SK-N-MC (cell line): ENCODE measurements around the gene DOCK8.

Experiments
- DNase-seq: peaks from one replicate; pipeline ENCODE4 v3.0.0-alpha.2; 2011; ENCODE audit warnings: low read depth, low spot score
- H3K27ac ChIP-seq: fragments of 200-600 bp; sonication (generic); 2 replicates; pipeline ENCODE4 v1.5.1; 2016; ENCODE audit warnings: mixed run types
- H3K36me3 ChIP-seq: fragments of 200-600 bp; sonication (generic); 2 replicates; pipeline ENCODE4 v1.6.1; 2017; ENCODE audit warnings: antibody characterized with exemption, low read length, mixed read lengths; ENCODE audit not compliant: insufficient read depth
- H3K4me3 ChIP-seq: fragments of 200-600 bp; sonication (generic); 2 replicates; pipeline ENCODE4 v1.5.1; 2016
- H3K9ac ChIP-seq: fragments of 200-600 bp; sonication (generic); 2 replicates; pipeline ENCODE4 v1.8.0; 2017; ENCODE audit warnings: mixed run types, mixed read lengths; ENCODE audit not compliant: insufficient read length
- H3K9me3 ChIP-seq: fragments of 200-600 bp; sonication (generic); 2 replicates; pipeline ENCODE4 v1.6.1; 2017; ENCODE audit warnings: low read depth, mild to moderate bottlenecking, antibody characterized with exemption, low read length, moderate library complexity, mixed read lengths
- EZH2 ChIP-seq: fragments of 200-600 bp; sonication (generic); IDR thresholded peaks from one replicate; pipeline ENCODE4 v1.6.1; 2017; ENCODE audit warnings: antibody characterized with exemption
- FOXP2 ChIP-seq: optimal IDR thresholded peaks from 2 replicates; pipeline ENCODE3; 2011; ENCODE audit warnings: mild to moderate bottlenecking, moderate library complexity; ENCODE audit not compliant: insufficient read depth; ENCODE audit errors: extremely low read length, control extremely low read depth
- POLR2AphosphoS5 ChIP-seq: IDR thresholded peaks from 2 replicates; pipeline ENCODE4 v1.6.1; 2012; ENCODE audit warnings: mild to moderate bottlenecking, low read depth, low read length, borderline replicate concordance

The DOCK8 gene

GRCh38 chr9:312596-313320 lies 98.1 kb downstream of the DOCK8 start:
- H3K27ac ChIP-seq, result no peak overlapping the region
- H3K4me3 ChIP-seq, result no peak overlapping the region
- no peak overlapping the region for H3K9ac ChIP-seq
- no peaks in the 10 kb centered on the region for H3K36me3 ChIP-seq
- no peaks in the 10 kb centered on the region for H3K9me3 ChIP-seq
- TF ChIP-seq FOXP2 (no peak), EZH2 (no peak), POLR2AphosphoS5 (no peak)
- DNase-seq, result no peak

GRCh38 chr9:316382-316965 lies 101.8 kb downstream of the DOCK8 start:
- no peaks in the 10 kb centered on the region for H3K36me3 ChIP-seq
- H3K9me3 ChIP-seq, result no peaks in the 10 kb centered on the region
- no peak for DNase-seq
- no peak overlapping the region for H3K9ac ChIP-seq
- no peak overlapping the region for H3K4me3 ChIP-seq
- TF ChIP-seq POLR2AphosphoS5 (no peak), EZH2 (no peak), FOXP2 (no peak)
- H3K27ac ChIP-seq, result no peak overlapping the region

GRCh38 chr9:318646-319045 lies 104.0 kb downstream of the DOCK8 start:
- DNase-seq, result no peak
- Histone ChIP-seq H3K9me3 (no peaks in the 10 kb centered on the region), H3K4me3 (no peak overlapping the region), H3K36me3 (no peaks in the 10 kb centered on the region), H3K27ac (no peak overlapping the region), H3K9ac (no peak overlapping the region)
- TF ChIP-seq FOXP2, result no peak
- no peak for TF ChIP-seq EZH2
- no peak for TF ChIP-seq POLR2AphosphoS5

GRCh38 chr9:324971-325370 lies 110.3 kb downstream of the DOCK8 start:
- H3K4me3 ChIP-seq, result no peak overlapping the region
- no peaks in the 10 kb centered on the region for H3K36me3 ChIP-seq
- H3K9ac ChIP-seq, result no peak overlapping the region
- no peak overlapping the region for H3K27ac ChIP-seq
- no peak for TF ChIP-seq POLR2AphosphoS5
- TF ChIP-seq EZH2, result no peak
- TF ChIP-seq FOXP2, result no peak
- no peak for DNase-seq
- no peaks in the 10 kb centered on the region for H3K9me3 ChIP-seq

- no peak overlapping the region for H3K27ac ChIP-seq
- H3K9ac ChIP-seq, result no peak overlapping the region
- H3K36me3 ChIP-seq, result no peaks in the 10 kb centered on the region
- no peak for DNase-seq
- H3K4me3 ChIP-seq, result no peak overlapping the region
- TF ChIP-seq FOXP2 (no peak), POLR2AphosphoS5 (no peak), EZH2 (no peak)
- H3K9me3 ChIP-seq, result no peaks in the 10 kb centered on the region
Observed at GRCh38 chr9:326667-327066, 112.0 kb downstream of the DOCK8 start.

- Histone ChIP-seq H3K4me3 (no peak overlapping the region), H3K9me3 (no peaks in the 10 kb centered on the region), H3K9ac (no peak overlapping the region), H3K27ac (no peak overlapping the region), H3K36me3 (no peaks in the 10 kb centered on the region)
- no peak for TF ChIP-seq EZH2
- no peak for DNase-seq
Observed at GRCh38 chr9:328453-328852, 113.8 kb downstream of the DOCK8 start.

- Histone ChIP-seq H3K27ac (no peak overlapping the region), H3K36me3 (no peaks in the 10 kb centered on the region), H3K4me3 (no peak overlapping the region), H3K9me3 (no peaks in the 10 kb centered on the region), H3K9ac (no peak overlapping the region)
- no peak for TF ChIP-seq FOXP2
- TF ChIP-seq POLR2AphosphoS5, result no peak
- no peak for TF ChIP-seq EZH2
- DNase-seq, result no peak
Observed at GRCh38 chr9:331197-331596, 116.5 kb downstream of the DOCK8 start.

GRCh38 chr9:335373-335772 lies 120.7 kb downstream of the DOCK8 start:
- DNase-seq, result no peak
- Histone ChIP-seq H3K36me3 (no peaks in the 10 kb centered on the region), H3K9me3 (no peaks in the 10 kb centered on the region), H3K9ac (no peak overlapping the region), H3K4me3 (no peak overlapping the region), H3K27ac (no peak overlapping the region)
- no peak for TF ChIP-seq EZH2
- TF ChIP-seq POLR2AphosphoS5, result no peak
- TF ChIP-seq FOXP2, result no peak

- Histone ChIP-seq H3K9ac (no peak overlapping the region), H3K36me3 (no peaks in the 10 kb centered on the region), H3K9me3 (no peaks in the 10 kb centered on the region), H3K27ac (no peak overlapping the region), H3K4me3 (no peak overlapping the region)
- no peak for TF ChIP-seq POLR2AphosphoS5
- no peak for TF ChIP-seq EZH2
- TF ChIP-seq FOXP2, result no peak
- no peak for DNase-seq
Observed at GRCh38 chr9:336039-336438, 121.4 kb downstream of the DOCK8 start.
